HCT116 (cell line): ENCODE data around the gene PRDM12. TPM values are rescaled to one million over a fixed set of nuclear protein-coding genes. Genes with fewer than 3 reads are reported as not detected.

ENCODE experiments used
- ATAC-seq: fragments of 200-7000 bp; cut with Tn5 transposase; 2 replicates; pipeline ENCODE4 v1.9.1; 2020; ENCODE audit warnings: mild to moderate bottlenecking, moderate library complexity
- BruUV-seq: library from RNA; stranded (reverse); fragments of 400-500 nt; replicated peaks from 2 replicates; lab custom pipeline; 2021; lab: Mats Ljungman, UMichigan
- CTCF ChIA-PET: fragments of 300-600 bp; sonication (Branson Sonifier 250); formaldehyde crosslinking; loops from one replicate; lab custom pipeline; 2021; ENCODE audit warnings: antibody characterized with exemption; lab: Charles Lee
- POLR2A ChIA-PET: fragments of 300-600, 350-600 bp; sonication (Branson Sonifier 250); formaldehyde crosslinking; loops from one replicate; lab custom pipeline; 2021; ENCODE audit warnings: antibody characterized with exemption; lab: Charles Lee
- RAD21 ChIA-PET, 2 experiments: fragments of 300-600 bp; sonication (Branson Sonifier 250); formaldehyde crosslinking; loops; one replicate each; lab custom pipeline; 2023; ENCODE audit warnings: low total read pairs in 2 of 2; ENCODE audit not compliant: uncharacterized antibody in 2 of 2, unreplicated experiment in 2 of 2, low non-redundant PET in 1 of 2; lab: Charles Lee
- DNase-seq: peaks from one replicate; pipeline ENCODE4 v3.0.0-alpha.2; 2010; ENCODE audit warnings: low read depth, low spot score
- H2AFZ ChIP-seq: fragments of 200-600 bp; shearing (Covaris generic), sonication (generic); 2 replicates; pipeline ENCODE4 v1.6.1; 2017; ENCODE audit warnings: low read depth, mixed run types, mixed read lengths, antibody characterized with exemption, low read length; ENCODE audit not compliant: poor library complexity, severe bottlenecking
- H3K27ac ChIP-seq: 2 replicates; pipeline ENCODE4 v1.5.1; 2012; ENCODE audit warnings: low read depth, low read length
- H3K27me3 ChIP-seq: fragments of 200-600 bp; sonication (generic); 2 replicates; pipeline ENCODE4 v1.6.1; 2016; ENCODE audit warnings: mixed run types, low read length, mixed read lengths; ENCODE audit not compliant: insufficient read depth
- H3K36me3 ChIP-seq, 2 experiments: fragments of 200-500 bp in 1 of 2; fragments of 200-600 bp in 1 of 2; sonication (Bioruptor generic) in 1 of 2; sonication (generic) in 1 of 2; 2 replicates each; pipeline versions ENCODE4 v1.5.1 to v1.6.1; 2014 to 2016; ENCODE audit warnings: low read length in 2 of 2, inconsistent platforms in 1 of 2, mixed read lengths in 1 of 2, mixed run types in 1 of 2; ENCODE audit not compliant: insufficient read depth in 2 of 2, control insufficient read depth in 1 of 2
- H3K4me1 ChIP-seq, 2 experiments: fragments of 200-600 bp in 1 of 2; sonication (generic) in 1 of 2; 2 replicates each; pipeline versions ENCODE4 v1.5.1 to v1.6.1; 2012 to 2017; ENCODE audit warnings: low read length in 2 of 2, inconsistent platforms in 1 of 2, mild to moderate bottlenecking in 1 of 2, mixed read lengths in 1 of 2, mixed run types in 1 of 2, moderate library complexity in 1 of 2; ENCODE audit not compliant: insufficient read depth in 2 of 2, control insufficient read depth in 1 of 2
- H3K4me2 ChIP-seq: fragments of 200-600 bp; sonication (generic); 2 replicates; pipeline ENCODE4 v1.6.1; 2017; ENCODE audit warnings: mixed run types, low read length, mixed read lengths
- H3K4me3 ChIP-seq, 2 experiments: fragments of 200-600 bp in 1 of 2; sonication (generic) in 1 of 2; replicated peaks in 1 of 2; 2 replicates each; pipeline ENCODE4 v1.5.1; 2011 to 2016; ENCODE audit warnings: low read length in 2 of 2, control low read depth in 1 of 2, low read depth in 1 of 2, mild to moderate bottlenecking in 1 of 2, mixed read lengths in 1 of 2, mixed run types in 1 of 2
- H3K79me2 ChIP-seq: fragments of 200-600 bp; sonication (generic); 2 replicates; pipeline ENCODE4 v1.6.1; 2017; ENCODE audit warnings: mild to moderate bottlenecking, mixed run types, low read length, moderate library complexity, mixed read lengths; ENCODE audit not compliant: insufficient read depth
- H3K9ac ChIP-seq: fragments of 200-600 bp; sonication (generic); 2 replicates; pipeline ENCODE4 v1.6.1; 2016; ENCODE audit warnings: low read length, mixed read lengths
- H3K9me2 ChIP-seq: fragments of 200-600 bp; sonication (generic), shearing (Covaris generic); 2 replicates; pipeline ENCODE4 v1.6.1; 2017; ENCODE audit warnings: mixed run types, mild to moderate bottlenecking, moderate library complexity; ENCODE audit not compliant: insufficient read depth
- H3K9me3 ChIP-seq, 2 experiments: fragments of 200-500 bp in 1 of 2; fragments of 200-600 bp in 1 of 2; sonication (Bioruptor generic) in 1 of 2; sonication (generic) in 1 of 2; 2 replicates each; pipeline ENCODE4 v1.6.1; 2014 to 2017; ENCODE audit warnings: low read length in 2 of 2, mixed read lengths in 2 of 2, inconsistent platforms in 1 of 2, low read depth in 1 of 2, mild to moderate bottlenecking in 1 of 2, mixed run types in 1 of 2, moderate library complexity in 1 of 2; ENCODE audit not compliant: control insufficient read depth in 1 of 2, insufficient read depth in 1 of 2
- H4K20me1 ChIP-seq: fragments of 200-600 bp; sonication (generic), shearing (Covaris generic); 2 replicates; pipeline ENCODE4 v1.6.1; 2017; ENCODE audit warnings: mixed run types, mild to moderate bottlenecking, moderate library complexity; ENCODE audit not compliant: insufficient read depth
- ATF3 ChIP-seq: IDR thresholded peaks from 2 replicates; pipeline ENCODE4 v1.6.1; 2012
- EGR1 ChIP-seq: IDR thresholded peaks from 2 replicates; pipeline ENCODE4 v1.6.1; 2012; ENCODE audit warnings: low read depth
- ELF1 ChIP-seq: IDR thresholded peaks from 2 replicates; pipeline ENCODE4 v1.6.1; 2012; ENCODE audit warnings: low read depth, borderline replicate concordance
- EZH2 ChIP-seq: fragments of 200-600 bp; sonication (generic); IDR thresholded peaks from 2 replicates; pipeline ENCODE4 v1.6.1; 2017; ENCODE audit warnings: antibody characterized with exemption, mixed run types
- EZH2phosphoT487 ChIP-seq: fragments of 200-600 bp; IDR thresholded peaks from 2 replicates; pipeline ENCODE4 v1.6.1; 2018; ENCODE audit warnings: antibody characterized with exemption, borderline replicate concordance
- MAX ChIP-seq: IDR thresholded peaks from 2 replicates; pipeline ENCODE4 v1.6.1; 2012
- POLR2A ChIP-seq: IDR thresholded peaks from 2 replicates; pipeline ENCODE4 v1.7.0; 2011; ENCODE audit warnings: borderline replicate concordance; ENCODE audit not compliant: insufficient read depth, insufficient read length; ENCODE audit errors: extremely low read depth
- POLR2AphosphoS5 ChIP-seq: IDR thresholded peaks from 2 replicates; pipeline ENCODE4 v1.6.1; 2011; ENCODE audit warnings: mild to moderate bottlenecking, low read depth, low read length, moderate library complexity
- SIN3A ChIP-seq: IDR thresholded peaks from 2 replicates; pipeline ENCODE4 v1.6.1; 2012; ENCODE audit warnings: low read depth
- SP1 ChIP-seq: IDR thresholded peaks from 2 replicates; pipeline ENCODE4 v1.6.1; 2012; ENCODE audit warnings: low read depth
- SRF ChIP-seq: IDR thresholded peaks from 2 replicates; pipeline ENCODE4 v1.6.1; 2012; ENCODE audit warnings: low read depth
- ZFX ChIP-seq: fragments of 450-650 bp; IDR thresholded peaks from 2 replicates; pipeline ENCODE4 v1.6.1; 2017
- ZNF274 ChIP-seq: fragments of 200-500 bp; sonication (Bioruptor generic); IDR thresholded peaks from 2 replicates; pipeline ENCODE4 v1.6.1; 2014; ENCODE audit warnings: mild to moderate bottlenecking, low read depth, low read length, inconsistent platforms
- intact Hi-C: fragments of 100-400 bp; cut with micrococcal nuclease; formaldehyde crosslinking; loops from 2 replicates; pipeline ENCODE4 v1.10.0; 2022
- total RNA-seq: library from RNA; stranded (reverse); gene quantifications from one replicate; pipeline ENCODE4 v1.2.1, GENCODE V29; 2021; ENCODE audit not compliant: unreplicated experiment
- TF ChIP-seq, protein P1 (sequence below): IDR thresholded peaks from 2 replicates; pipeline ENCODE4 v1.6.1; 2011; ENCODE audit warnings: mild to moderate bottlenecking, low read length, moderate library complexity; ENCODE audit not compliant: insufficient replicate concordance; ENCODE audit errors: extremely low read depth

PRDM12 gene
- total RNA-seq, 1 experiment from 2014 or later, result 0.54 TPM

- TF ChIP-seq, protein P1, sequence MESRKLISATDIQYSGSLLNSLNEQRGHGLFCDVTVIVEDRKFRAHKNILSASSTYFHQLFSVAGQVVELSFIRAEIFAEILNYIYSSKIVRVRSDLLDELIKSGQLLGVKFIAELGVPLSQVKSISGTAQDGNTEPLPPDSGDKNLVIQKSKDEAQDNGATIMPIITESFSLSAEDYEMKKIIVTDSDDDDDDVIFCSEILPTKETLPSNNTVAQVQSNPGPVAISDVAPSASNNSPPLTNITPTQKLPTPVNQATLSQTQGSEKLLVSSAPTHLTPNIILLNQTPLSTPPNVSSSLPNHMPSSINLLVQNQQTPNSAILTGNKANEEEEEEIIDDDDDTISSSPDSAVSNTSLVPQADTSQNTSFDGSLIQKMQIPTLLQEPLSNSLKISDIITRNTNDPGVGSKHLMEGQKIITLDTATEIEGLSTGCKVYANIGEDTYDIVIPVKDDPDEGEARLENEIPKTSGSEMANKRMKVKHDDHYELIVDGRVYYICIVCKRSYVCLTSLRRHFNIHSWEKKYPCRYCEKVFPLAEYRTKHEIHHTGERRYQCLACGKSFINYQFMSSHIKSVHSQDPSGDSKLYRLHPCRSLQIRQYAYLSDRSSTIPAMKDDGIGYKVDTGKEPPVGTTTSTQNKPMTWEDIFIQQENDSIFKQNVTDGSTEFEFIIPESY, result no peak
Measured at GRCh38 chr9:130694205-130694604, 29.8 kb downstream of the PRDM12 start (continued).

GRCh38 chr9:130696139-130696650, 31.8 kb downstream of the PRDM12 start:
- BruUV-seq, result no TSS peak
- DNase-seq, result no peak
- H3K4me1 ChIP-seq, result peaks cover 3 to 23% of the 10 kb centered on the region in 2 experiments
- H3K4me2 ChIP-seq, result no peak overlapping the region
- H2AFZ ChIP-seq, result no peak overlapping the region
- H3K9me2 ChIP-seq, result no peaks in the 10 kb centered on the region
- no peak overlapping the region for H3K27ac ChIP-seq
- H4K20me1 ChIP-seq, result peaks cover 5% of the 10 kb centered on the region; the same call in 1 of the 2 replicates
- TF ChIP-seq ZNF274 (no peak), EGR1 (no peak), MAX (no peak), SRF (no peak), POLR2A (no peak), EZH2 (no peak), ATF3 (no peak), ELF1 (no peak), SP1 (no peak), SIN3A (no peak), ZFX (no peak), EZH2phosphoT487 (no peak), POLR2AphosphoS5 (no peak)
- ChIA-PET RAD21 (no interaction called here), POLR2A (no interaction called here), CTCF (no interaction called here)
- no peak overlapping the region for H3K4me3 ChIP-seq
- peaks cover 44 to 47% of the 10 kb centered on the region in 2 experiments; a peak in 3 of 4 replicates for H3K36me3 ChIP-seq
- H3K27me3 ChIP-seq, result no peaks in the 10 kb centered on the region
- peaks cover 0 to 5% of the 10 kb centered on the region in 2 experiments; a peak in 1 of 4 replicates for H3K9me3 ChIP-seq
- no peak overlapping the region for H3K9ac ChIP-seq
- ATAC-seq, result no peak
- intact Hi-C loops, result no loop called here
- H3K79me2 ChIP-seq, result peaks cover 70% of the 10 kb centered on the region
